Transverse colon (tissue), 4 donors: ENCODE data around the gene NFIC.

Source experiments
- EP300 ChIP-seq: sonication (generic); formaldehyde crosslinking; IDR thresholded peaks from one replicate; pipeline ENCODE4 v1.6.1; 2017; ENCODE audit warnings: antibody characterized with exemption, low read depth
- POLR2A ChIP-seq: fragments of 450-650 bp; IDR thresholded peaks from one replicate; pipeline ENCODE4 v1.6.1; 2016; ENCODE audit warnings: antibody characterized with exemption, mild to moderate bottlenecking, moderate library complexity
- POLR2AphosphoS5 ChIP-seq, 3 donors: sonication (generic); formaldehyde crosslinking; IDR thresholded peaks; one replicate each; pipeline ENCODE4 v1.6.1; 2016; ENCODE audit warnings: antibody characterized with exemption in 3 of 3
- TF ChIP-seq, protein P1 (sequence below), 5 experiments: fragments of 200-600 bp in 3 of 5; fragments of 450-650 bp in 2 of 5; sonication (generic) in 3 of 5; IDR thresholded peaks; 1 replicate in 2 of 5; 2 replicates in 3 of 5; pipeline ENCODE4 v1.5.1; 2016 to 2017; ENCODE audit warnings: antibody characterized with exemption in 5 of 5, inconsistent platforms in 3 of 5, mild to moderate bottlenecking in 2 of 5, moderate library complexity in 1 of 5

DNA sequence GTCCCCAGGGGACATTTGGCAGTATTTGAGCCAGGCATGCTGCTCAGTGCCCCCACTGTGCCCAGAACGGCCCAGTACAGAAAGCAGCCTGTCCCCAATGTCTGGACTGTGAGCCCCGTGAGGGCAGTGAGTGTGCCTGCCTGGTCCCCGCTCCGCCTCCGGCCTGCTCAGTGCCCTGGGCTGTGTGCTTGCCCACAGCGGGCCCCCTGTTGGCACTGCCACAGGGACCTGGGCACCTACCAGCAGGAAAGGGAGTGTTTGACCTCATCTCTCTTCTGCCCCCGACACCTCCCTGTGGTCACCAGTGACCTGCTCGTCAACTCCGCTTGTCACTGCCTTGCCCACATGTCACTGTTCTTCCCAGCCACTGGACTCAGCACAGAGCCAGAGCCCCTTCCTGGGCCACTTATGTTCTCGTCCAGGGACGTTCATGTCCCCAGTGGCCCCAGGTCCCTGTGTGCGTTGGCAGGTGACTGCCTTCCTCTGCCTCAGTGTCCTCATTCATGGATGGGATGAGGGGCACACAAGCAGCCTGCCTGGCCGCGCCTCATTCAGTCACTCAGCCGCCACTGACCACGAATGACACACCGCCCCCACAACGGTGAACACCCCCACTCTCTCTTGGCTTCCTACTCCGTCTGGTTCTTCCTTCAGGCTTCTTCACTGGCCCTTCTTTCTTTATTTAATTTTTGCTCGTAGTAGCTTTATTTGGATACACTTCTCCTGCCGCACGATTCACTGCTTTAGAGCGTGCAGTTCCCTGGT, 142.6 kb downstream of the NFIC start:
- TF ChIP-seq POLR2AphosphoS5 (IDR thresholded peaks at IDR 0.05), result no peak
- TF ChIP-seq, protein P1, sequence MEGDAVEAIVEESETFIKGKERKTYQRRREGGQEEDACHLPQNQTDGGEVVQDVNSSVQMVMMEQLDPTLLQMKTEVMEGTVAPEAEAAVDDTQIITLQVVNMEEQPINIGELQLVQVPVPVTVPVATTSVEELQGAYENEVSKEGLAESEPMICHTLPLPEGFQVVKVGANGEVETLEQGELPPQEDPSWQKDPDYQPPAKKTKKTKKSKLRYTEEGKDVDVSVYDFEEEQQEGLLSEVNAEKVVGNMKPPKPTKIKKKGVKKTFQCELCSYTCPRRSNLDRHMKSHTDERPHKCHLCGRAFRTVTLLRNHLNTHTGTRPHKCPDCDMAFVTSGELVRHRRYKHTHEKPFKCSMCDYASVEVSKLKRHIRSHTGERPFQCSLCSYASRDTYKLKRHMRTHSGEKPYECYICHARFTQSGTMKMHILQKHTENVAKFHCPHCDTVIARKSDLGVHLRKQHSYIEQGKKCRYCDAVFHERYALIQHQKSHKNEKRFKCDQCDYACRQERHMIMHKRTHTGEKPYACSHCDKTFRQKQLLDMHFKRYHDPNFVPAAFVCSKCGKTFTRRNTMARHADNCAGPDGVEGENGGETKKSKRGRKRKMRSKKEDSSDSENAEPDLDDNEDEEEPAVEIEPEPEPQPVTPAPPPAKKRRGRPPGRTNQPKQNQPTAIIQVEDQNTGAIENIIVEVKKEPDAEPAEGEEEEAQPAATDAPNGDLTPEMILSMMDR (IDR thresholded peaks at IDR 0.05), result no peak
- no peak for TF ChIP-seq POLR2A
- TF ChIP-seq EP300, result no peak
